PC-9 (cell line): ENCODE results near the gene TUBB4B.

Experiments
- EZH2 ChIP-seq: fragments of 200-600 bp; sonication (generic); IDR thresholded peaks from 2 replicates; pipeline ENCODE4 v1.8.0; 2017; ENCODE audit warnings: antibody characterized with exemption, low read depth
- TF ChIP-seq, protein P1 (sequence below): fragments of 200-600 bp; sonication (generic); conservative IDR thresholded peaks from 2 replicates; pipeline ENCODE4 v1.6.1; 2017; ENCODE audit warnings: mixed run types, antibody characterized with exemption, mild to moderate bottlenecking, moderate library complexity

DNA sequence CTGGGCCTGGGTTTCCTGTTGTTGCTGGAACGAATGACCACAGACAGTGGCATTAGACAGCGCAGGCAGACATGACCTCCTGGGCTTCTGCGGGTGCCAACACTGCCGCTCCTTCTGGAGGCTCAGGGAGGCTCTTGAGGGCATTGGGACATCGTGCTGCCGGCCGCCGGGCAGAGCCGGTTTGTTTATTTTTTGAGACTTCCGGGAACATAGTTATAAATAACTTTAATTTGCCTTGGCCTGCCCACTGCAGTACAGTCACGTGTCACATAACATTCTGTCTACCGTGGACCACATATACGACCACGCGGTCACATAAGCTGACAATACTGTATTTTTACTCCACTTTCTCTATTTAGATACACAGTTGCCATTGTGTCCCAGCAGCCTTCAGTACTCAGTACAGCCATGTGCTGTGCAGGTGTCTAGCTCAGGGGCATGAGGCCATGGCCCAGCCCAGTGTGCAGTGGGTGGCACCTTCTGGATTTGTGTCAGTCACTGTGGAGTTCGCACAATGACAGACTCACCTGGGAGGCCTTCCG lies 28.2 kb downstream of the TUBB4B start:
- TF ChIP-seq, protein P1, sequence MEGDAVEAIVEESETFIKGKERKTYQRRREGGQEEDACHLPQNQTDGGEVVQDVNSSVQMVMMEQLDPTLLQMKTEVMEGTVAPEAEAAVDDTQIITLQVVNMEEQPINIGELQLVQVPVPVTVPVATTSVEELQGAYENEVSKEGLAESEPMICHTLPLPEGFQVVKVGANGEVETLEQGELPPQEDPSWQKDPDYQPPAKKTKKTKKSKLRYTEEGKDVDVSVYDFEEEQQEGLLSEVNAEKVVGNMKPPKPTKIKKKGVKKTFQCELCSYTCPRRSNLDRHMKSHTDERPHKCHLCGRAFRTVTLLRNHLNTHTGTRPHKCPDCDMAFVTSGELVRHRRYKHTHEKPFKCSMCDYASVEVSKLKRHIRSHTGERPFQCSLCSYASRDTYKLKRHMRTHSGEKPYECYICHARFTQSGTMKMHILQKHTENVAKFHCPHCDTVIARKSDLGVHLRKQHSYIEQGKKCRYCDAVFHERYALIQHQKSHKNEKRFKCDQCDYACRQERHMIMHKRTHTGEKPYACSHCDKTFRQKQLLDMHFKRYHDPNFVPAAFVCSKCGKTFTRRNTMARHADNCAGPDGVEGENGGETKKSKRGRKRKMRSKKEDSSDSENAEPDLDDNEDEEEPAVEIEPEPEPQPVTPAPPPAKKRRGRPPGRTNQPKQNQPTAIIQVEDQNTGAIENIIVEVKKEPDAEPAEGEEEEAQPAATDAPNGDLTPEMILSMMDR: no peak
- TF ChIP-seq EZH2: no peak
